DND-41 (cell line): Measurements from ENCODE around the gene FUZ.

Experiments used
- ATAC-seq: fragments of 200-7000 bp; cut with Tn5 transposase; 3 replicates; pipeline ENCODE4 v1.9.1; 2021; ENCODE audit warnings: low read depth; ENCODE audit not compliant: insufficient read depth
- DNase-seq: peaks from one replicate; pipeline ENCODE4 v3.0.0-alpha.2; 2020
- H2AFZ ChIP-seq: 2 replicates; pipeline ENCODE4 v1.6.0; 2012; ENCODE audit warnings: low read depth, low read length
- H3K27ac ChIP-seq: 2 replicates; pipeline ENCODE4 v1.5.1; 2012; ENCODE audit warnings: low read length, inconsistent platforms
- H3K27me3 ChIP-seq: fragments of 200-600 bp; sonication (generic); 2 replicates; pipeline ENCODE4 v1.6.0; 2012; ENCODE audit warnings: low read length, mild to moderate bottlenecking, inconsistent platforms; ENCODE audit not compliant: insufficient read depth, poor library complexity
- H3K36me3 ChIP-seq: 2 replicates; pipeline ENCODE4 v1.5.1; 2012; ENCODE audit warnings: low read length, inconsistent platforms; ENCODE audit not compliant: insufficient read depth
- H3K4me1 ChIP-seq: 2 replicates; pipeline ENCODE4 v1.5.1; 2012; ENCODE audit warnings: mild to moderate bottlenecking, low read length; ENCODE audit not compliant: insufficient read depth
- H3K4me2 ChIP-seq: 2 replicates; pipeline ENCODE4 v1.6.0; 2012; ENCODE audit warnings: mild to moderate bottlenecking, moderate library complexity, low read length, inconsistent platforms; ENCODE audit not compliant: insufficient read depth
- H3K4me3 ChIP-seq, 2 experiments: fragments of 200-600 bp in 1 of 2; shearing (Covaris generic) in 1 of 2; 2 replicates each; pipeline ENCODE4 v1.5.1; 2012 to 2016; ENCODE audit warnings: inconsistent platforms in 2 of 2, low read length in 2 of 2, mild to moderate bottlenecking in 2 of 2, low read depth in 1 of 2, moderate library complexity in 1 of 2
- H3K79me2 ChIP-seq: 2 replicates; pipeline ENCODE4 v1.6.0; 2012; ENCODE audit warnings: low read length, inconsistent platforms; ENCODE audit not compliant: insufficient read depth
- H3K9ac ChIP-seq: 2 replicates; pipeline ENCODE4 v1.6.0; 2012; ENCODE audit warnings: low read depth, mild to moderate bottlenecking, inconsistent platforms, low read length, moderate library complexity
- H3K9me3 ChIP-seq: 2 replicates; pipeline ENCODE4 v1.5.1; 2012; ENCODE audit warnings: low read length, moderate library complexity, mild to moderate bottlenecking, inconsistent platforms; ENCODE audit not compliant: insufficient read depth, severe bottlenecking
- H4K20me1 ChIP-seq: 2 replicates; pipeline ENCODE4 v1.6.0; 2012; ENCODE audit warnings: low read length; ENCODE audit not compliant: insufficient read depth
- EZH2 ChIP-seq: IDR thresholded peaks from 3 replicates; pipeline ENCODE4 v1.6.1; 2012; ENCODE audit warnings: borderline replicate concordance, low read depth, mild to moderate bottlenecking, moderate library complexity, low read length, inconsistent platforms; ENCODE audit not compliant: severe bottlenecking
- TF ChIP-seq, protein P1 (sequence below): IDR thresholded peaks from 2 replicates; pipeline ENCODE4 v1.5.1; 2012; ENCODE audit warnings: borderline replicate concordance, low read length, moderate library complexity, mild to moderate bottlenecking; ENCODE audit not compliant: poor library complexity, severe bottlenecking; ENCODE audit errors: extremely low read depth

FUZ gene

DNA sequence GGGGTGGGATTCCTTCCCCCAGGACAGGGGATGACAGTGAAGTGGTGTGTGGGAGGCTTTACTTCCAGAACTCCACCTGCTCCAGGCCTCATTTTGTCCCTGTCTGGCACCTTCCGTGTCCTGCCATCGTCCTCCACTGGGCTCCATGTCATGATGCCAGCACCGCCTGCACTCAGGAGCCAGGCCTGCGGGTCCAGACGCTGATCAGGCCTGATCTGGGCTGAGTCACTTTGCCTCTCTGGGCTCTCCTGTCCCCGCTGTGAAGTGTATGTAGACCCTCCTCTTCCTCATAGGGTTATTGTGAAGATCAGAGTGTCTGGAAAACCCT is 9.6 kb downstream of the FUZ start:
- no peak for DNase-seq
- Histone ChIP-seq H3K36me3 (peaks cover 84% of the 10 kb centered on the region), H3K9ac (no peak overlapping the region), H4K20me1 (0 out of 2 replicates have a peak, but pooled peaks cover 6% of the 10 kb centered on the region), H3K27me3 (no peaks in the 10 kb centered on the region), H3K79me2 (no peaks in the 10 kb centered on the region), H3K4me1 (no peaks in the 10 kb centered on the region), H3K27ac (no peak overlapping the region), H3K9me3 (no peaks in the 10 kb centered on the region), H3K4me2 (no peak overlapping the region), H3K4me3 (no peak overlapping the region), H2AFZ (no peak overlapping the region)
- TF ChIP-seq, protein P1, sequence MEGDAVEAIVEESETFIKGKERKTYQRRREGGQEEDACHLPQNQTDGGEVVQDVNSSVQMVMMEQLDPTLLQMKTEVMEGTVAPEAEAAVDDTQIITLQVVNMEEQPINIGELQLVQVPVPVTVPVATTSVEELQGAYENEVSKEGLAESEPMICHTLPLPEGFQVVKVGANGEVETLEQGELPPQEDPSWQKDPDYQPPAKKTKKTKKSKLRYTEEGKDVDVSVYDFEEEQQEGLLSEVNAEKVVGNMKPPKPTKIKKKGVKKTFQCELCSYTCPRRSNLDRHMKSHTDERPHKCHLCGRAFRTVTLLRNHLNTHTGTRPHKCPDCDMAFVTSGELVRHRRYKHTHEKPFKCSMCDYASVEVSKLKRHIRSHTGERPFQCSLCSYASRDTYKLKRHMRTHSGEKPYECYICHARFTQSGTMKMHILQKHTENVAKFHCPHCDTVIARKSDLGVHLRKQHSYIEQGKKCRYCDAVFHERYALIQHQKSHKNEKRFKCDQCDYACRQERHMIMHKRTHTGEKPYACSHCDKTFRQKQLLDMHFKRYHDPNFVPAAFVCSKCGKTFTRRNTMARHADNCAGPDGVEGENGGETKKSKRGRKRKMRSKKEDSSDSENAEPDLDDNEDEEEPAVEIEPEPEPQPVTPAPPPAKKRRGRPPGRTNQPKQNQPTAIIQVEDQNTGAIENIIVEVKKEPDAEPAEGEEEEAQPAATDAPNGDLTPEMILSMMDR, result no peak
- no peak for TF ChIP-seq EZH2
- ATAC-seq, result no peak

DNA sequence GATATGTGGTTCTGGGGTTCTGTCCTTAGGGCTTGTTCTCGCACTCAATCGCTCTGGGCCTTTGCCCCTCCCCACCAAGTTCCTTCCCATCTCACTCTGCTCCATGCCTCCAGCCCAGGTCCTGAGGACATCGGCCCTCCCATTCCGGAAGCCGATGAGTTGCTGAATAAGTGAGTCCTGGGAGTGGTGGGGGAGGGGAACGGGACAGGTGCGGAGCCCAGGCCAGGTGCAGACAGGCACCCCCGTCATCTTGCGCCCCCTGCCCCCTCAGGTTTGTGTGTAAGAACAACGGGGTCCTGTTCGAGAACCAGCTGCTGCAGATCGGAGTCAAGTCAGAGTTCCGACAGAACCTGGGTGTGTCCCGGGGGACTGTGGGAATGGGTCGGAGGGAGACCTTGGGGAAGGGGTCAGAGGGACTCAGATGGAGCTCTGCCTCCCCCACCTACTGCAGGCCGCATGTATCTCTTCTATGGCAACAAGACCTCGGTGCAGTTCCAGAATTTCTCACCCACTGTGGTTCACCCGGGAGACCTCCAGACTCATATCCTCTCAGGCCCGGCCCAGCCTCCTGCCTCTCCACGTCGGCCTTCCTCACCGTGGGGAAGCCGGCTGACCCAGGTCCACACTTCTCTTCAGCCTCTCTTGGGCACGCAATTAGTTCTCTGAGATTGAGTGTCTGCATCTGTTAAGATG is 10.1 kb downstream of the FUZ start:
- ATAC-seq (no peak), DNase-seq (no peak)
- H3K79me2 ChIP-seq, result no peaks in the 10 kb centered on the region
- no peaks in the 10 kb centered on the region for H3K27me3 ChIP-seq
- H3K36me3 ChIP-seq, result peaks cover 84% of the 10 kb centered on the region
- no peak overlapping the region for H3K4me2 ChIP-seq
- no peak overlapping the region for H3K4me3 ChIP-seq
- TF ChIP-seq EZH2, result no peak
- TF ChIP-seq, protein P1, result no peak
- no peaks in the 10 kb centered on the region for H3K9me3 ChIP-seq
- no peak overlapping the region for H3K27ac ChIP-seq
- no peak overlapping the region for H2AFZ ChIP-seq
- no peaks in the 10 kb centered on the region for H3K4me1 ChIP-seq
- H4K20me1 ChIP-seq, result 0 out of 2 replicates have a peak, but pooled peaks cover 6% of the 10 kb centered on the region
- H3K9ac ChIP-seq, result no peak overlapping the region

DNA sequence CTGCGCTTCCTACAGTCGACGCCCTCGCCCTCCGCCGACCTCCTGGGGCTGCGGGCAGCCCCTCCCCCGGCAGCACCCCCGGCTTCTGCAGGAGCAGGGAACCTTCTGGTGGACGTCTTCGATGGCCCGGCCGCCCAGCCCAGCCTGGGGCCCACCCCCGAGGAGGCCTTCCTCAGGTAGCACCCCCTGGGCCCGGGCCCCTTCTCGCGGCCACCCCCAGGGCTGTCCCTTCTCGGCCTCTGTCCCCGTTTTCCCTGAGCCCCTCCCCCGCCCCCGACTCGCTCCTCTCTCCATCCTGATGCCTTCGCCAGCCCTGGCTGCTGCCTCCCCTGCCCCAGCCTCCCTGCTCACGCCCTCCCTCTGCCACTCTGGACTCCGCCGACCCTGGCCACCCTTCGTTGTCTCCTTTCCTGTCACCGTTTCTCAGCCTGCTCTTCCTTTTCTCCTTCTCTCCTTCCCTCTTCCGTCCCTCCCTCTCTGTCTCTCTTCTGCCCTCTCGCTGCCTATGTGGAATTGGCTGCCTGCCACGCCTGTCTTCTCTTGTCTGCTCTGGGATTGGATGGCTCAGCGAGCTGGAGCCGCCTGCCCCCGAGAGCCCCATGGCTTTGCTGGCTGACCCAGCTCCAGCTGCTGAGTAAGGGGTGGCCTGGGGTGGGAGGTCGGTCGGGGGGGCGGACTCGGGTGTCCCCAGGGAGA is 11.0 kb downstream of the FUZ start:
- 0 out of 2 replicates have a peak, but pooled peaks cover 6% of the 10 kb centered on the region for H4K20me1 ChIP-seq
- no peak overlapping the region for H2AFZ ChIP-seq
- H3K4me3 ChIP-seq, result no peak overlapping the region
- H3K27me3 ChIP-seq, result no peaks in the 10 kb centered on the region
- TF ChIP-seq, protein P1, result no peak
- TF ChIP-seq EZH2, result no peak
- ATAC-seq (no peak), DNase-seq (no peak)
- no peaks in the 10 kb centered on the region for H3K4me1 ChIP-seq
- H3K36me3 ChIP-seq, result peaks cover 82% of the 10 kb centered on the region
- no peak overlapping the region for H3K4me2 ChIP-seq
- no peaks in the 10 kb centered on the region for H3K9me3 ChIP-seq
- H3K79me2 ChIP-seq, result no peaks in the 10 kb centered on the region
- H3K9ac ChIP-seq, result no peak overlapping the region
- H3K27ac ChIP-seq, result no peak overlapping the region
